HG03060 (cell line): ENCODE measurements around the gene TFF2.

ENCODE experiments used
- ATAC-seq: cut with Tn5 transposase; IDR thresholded peaks from one replicate; pipeline ENCODE4 v1.9.1; 2021; ENCODE audit warnings: low read depth, moderate number of reproducible peaks; ENCODE audit not compliant: unreplicated experiment

The TFF2 gene

GRCh38 chr21:42350927-42351426, at the start of gene TFF2:
TSS of gene TFF2 (minus strand) at chr21:42350994. CDS start at chr21:42350957, 37 bp downstream.
- ATAC-seq = no peak

GRCh38 chr21:42400525-42400924, 49.7 kb upstream of the TFF2 start:
- ATAC-seq = no peak

GRCh38 chr21:42398436-42399028, 47.7 kb upstream of the TFF2 start:
- ATAC-seq = no peak

GRCh38 chr21:42397746-42398394, 47.1 kb upstream of the TFF2 start:
- ATAC-seq = no peak

- ATAC-seq = no peak
Observed at GRCh38 chr21:42396799-42397745, 46.3 kb upstream of the TFF2 start.

- ATAC-seq = no peak
Observed at GRCh38 chr21:42395905-42396651, 45.3 kb upstream of the TFF2 start, which contains the start of gene TMPRSS3. TSS of gene TMPRSS3 (minus strand) at chr21:42396052. CDS start at chr21:42395417, 635 bp downstream.

- ATAC-seq = no peak
Observed at GRCh38 chr21:42395302-42395701, 44.5 kb upstream of the TFF2 start.

GRCh38 chr21:42393443-42393950, 42.7 kb upstream of the TFF2 start:
- ATAC-seq = no peak

- ATAC-seq = peak; percentile 73
Observed at GRCh38 chr21:42392731-42393442, 42.1 kb upstream of the TFF2 start.

- ATAC-seq = no peak
Observed at GRCh38 chr21:42391297-42391696, 40.5 kb upstream of the TFF2 start.

GRCh38 chr21:42390696-42391095, 39.9 kb upstream of the TFF2 start:
- no peak for ATAC-seq

GRCh38 chr21:42390193-42390592, 39.4 kb upstream of the TFF2 start:
- no peak for ATAC-seq

GRCh38 chr21:42389449-42389835, 38.6 kb upstream of the TFF2 start:
- no peak for ATAC-seq

- ATAC-seq = no peak
Observed at GRCh38 chr21:42388740-42389448, 38.1 kb upstream of the TFF2 start.

- ATAC-seq = no peak
Observed at GRCh38 chr21:42387843-42388340, 37.1 kb upstream of the TFF2 start.

- no peak for ATAC-seq
Observed at GRCh38 chr21:42387164-42387563, 36.4 kb upstream of the TFF2 start.

GRCh38 chr21:42386034-42386591, 35.3 kb upstream of the TFF2 start:
- no peak for ATAC-seq

- ATAC-seq = no peak
Observed at GRCh38 chr21:42385619-42386018, 34.8 kb upstream of the TFF2 start.
